Esophagus squamous epithelium (tissue), 5 donors: ENCODE results near the gene HSD17B3. TPM values are rescaled to one million over a fixed set of nuclear protein-coding genes. Genes with fewer than 3 reads are reported as not detected.
A peak's percentile ranks its signal among the peaks of the same experiment; 100 is the strongest.

Experiments used
- DNase-seq: peaks from one replicate; lab custom pipeline; 2025; lab: John Stamatoyannopoulos, UW
- H3K27ac ChIP-seq, 4 donors: fragments of 200-600 bp; sonication (generic); one replicate each; pipeline ENCODE4 v1.5.1; 2016 to 2019; ENCODE audit warnings: mild to moderate bottlenecking in 1 of 4
- H3K27me3 ChIP-seq, 4 donors: fragments of 200-600 bp; sonication (generic); 1 replicate in 3 of 4; 2 replicates in 1 of 4; pipeline versions ENCODE4 v1.5.1 to v1.6.0; 2017 to 2021; ENCODE audit warnings: antibody characterized with exemption in 1 of 4
- H3K36me3 ChIP-seq, 3 donors: fragments of 200-600 bp; sonication (generic); one replicate each; pipeline ENCODE4 v1.5.1; 2016 to 2019
- H3K4me1 ChIP-seq, 3 donors: fragments of 200-600 bp; sonication (generic); one replicate each; pipeline ENCODE4 v1.5.1; 2017 to 2019
- H3K4me3 ChIP-seq, 4 donors: fragments of 200-600 bp; sonication (generic); 1 replicate in 3 of 4; 2 replicates in 1 of 4; pipeline ENCODE4 v1.5.1; 2016 to 2019; ENCODE audit warnings: mild to moderate bottlenecking in 2 of 4, moderate library complexity in 1 of 4
- H3K9me3 ChIP-seq, 3 donors: fragments of 200-600 bp; sonication (generic); one replicate each; pipeline ENCODE4 v1.5.1; 2016 to 2019
- CTCF ChIP-seq, 6 experiments: fragments of 450-650 bp in 4 of 6; fragments of 200-600 bp in 2 of 6; sonication (generic) in 2 of 6; IDR thresholded peaks; one replicate each; pipeline ENCODE4 v1.5.1; 2016 to 2019; ENCODE audit warnings: antibody characterized with exemption in 6 of 6, mild to moderate bottlenecking in 4 of 6, moderate library complexity in 4 of 6
- POLR2A ChIP-seq, 4 donors: fragments of 450-650 bp; IDR thresholded peaks; one replicate each; pipeline ENCODE4 v1.6.1; 2017; ENCODE audit warnings: antibody characterized with exemption in 4 of 4, mild to moderate bottlenecking in 4 of 4, moderate library complexity in 3 of 4
- WGBS, 2 donors: methylation state at CpG; one replicate each; pipeline ENCODE4 v1.1.5; 2018; 5-methylcytosine and 5-hydroxymethylcytosine counted together
- intact Hi-C: fragments of 100-400 bp; cut with DNase I; formaldehyde crosslinking; loops from one replicate; pipeline ENCODE4 v1.15.0; 2022
- total RNA-seq, 4 donors: library from RNA; depleted of rRNA; stranded (reverse); fragments of >200 nt; gene quantifications; one replicate each; pipeline ENCODE4 v1.1.0, GENCODE V29; 2016
- donor health status: DM: yes; HTN: yes; CAD: no.

The HSD17B3 gene
- total RNA-seq, 4 donors from 2014 or later, result 0.38 TPM; not detected in 3

- Histone ChIP-seq H3K4me1 (peaks cover 10 to 30% (median 14%) of the 10 kb centered on the region in 3 donors), H3K36me3 (no peaks in the 10 kb centered on the region), H3K27ac (peak overlapping the region in 3 of 4 donors; percentile 34 to 75 (median 72)), H3K4me3 (peak overlapping the region; percentile 2 to 58 (median 34)), H3K27me3 (peaks cover 0 to 68% (median 0%) of the 10 kb centered on the region in 4 donors), H3K9me3 (no peaks in the 10 kb centered on the region)
- DNase-seq, result no peak
- WGBS, 2 donors, result 8 to 12% methylated on average over 10 to 11 of the region's 43 CpGs
- peak; percentile 95 to 99 (median 98) for TF ChIP-seq CTCF (IDR thresholded peaks at IDR 0.05)
- no peak for TF ChIP-seq POLR2A (IDR thresholded peaks at IDR 0.05)
- intact Hi-C loops, result loop anchor here (10.0 kb wide), 1 partner anchor 493 kb away; no protein-coding TSS in a partner anchor
Observed at GRCh38 chr9:96217754-96218693, 84.0 kb downstream of the HSD17B3 start.

DNA sequence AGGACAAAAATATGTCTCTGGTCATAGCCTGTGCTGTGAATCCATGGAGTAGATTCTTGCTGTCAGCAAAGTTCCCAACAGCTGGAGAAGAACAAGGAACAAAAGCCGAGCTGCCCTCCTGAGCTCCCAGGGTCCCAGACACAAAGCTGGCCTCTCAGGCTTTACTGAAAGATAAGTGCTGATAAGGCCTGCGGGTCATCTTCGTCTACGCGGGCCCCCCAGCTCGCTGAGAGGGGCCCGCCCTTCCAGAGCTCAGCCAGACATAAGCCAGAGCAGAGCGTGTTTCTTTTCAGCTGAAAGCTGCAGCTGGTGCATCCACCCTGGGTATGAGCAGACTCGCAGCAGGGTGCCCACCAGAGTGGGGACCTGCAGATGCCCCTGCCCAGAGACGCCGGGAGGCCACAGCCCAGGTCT, 84.7 kb downstream of the HSD17B3 start:
- WGBS, 2 donors, result 52 to 66% methylated on average over 3 to 5 of the region's 11 CpGs
- Histone ChIP-seq H3K36me3 (no peaks in the 10 kb centered on the region), H3K9me3 (no peaks in the 10 kb centered on the region), H3K27me3 (peaks cover 0 to 64% (median 0%) of the 10 kb centered on the region in 4 donors), H3K27ac (peak overlapping the region in 2 of 4 donors; percentile 30 to 75), H3K4me3 (no peak overlapping the region), H3K4me1 (peaks cover 10 to 30% (median 14%) of the 10 kb centered on the region in 3 donors)
- intact Hi-C loops, result loop anchor here (10.0 kb wide), 1 partner anchor 492 kb away; no protein-coding TSS in a partner anchor
- TF ChIP-seq POLR2A (IDR thresholded peaks at IDR 0.05) (no peak), CTCF (IDR thresholded peaks at IDR 0.05) (no peak)
- DNase-seq, result no peak

GRCh38 chr9:96216583-96216982, 85.4 kb downstream of the HSD17B3 start:
- intact Hi-C loops, result loop anchor here (10.0 kb wide), 1 partner anchor 492 kb away; no protein-coding TSS in a partner anchor
- Histone ChIP-seq H3K9me3 (no peaks in the 10 kb centered on the region), H3K4me3 (no peak overlapping the region), H3K27me3 (peaks cover 0 to 59% (median 0%) of the 10 kb centered on the region in 4 donors), H3K27ac (no peak overlapping the region), H3K36me3 (no peaks in the 10 kb centered on the region), H3K4me1 (peaks cover 10 to 30% (median 14%) of the 10 kb centered on the region in 3 donors)
- no peak for DNase-seq
- TF ChIP-seq POLR2A (IDR thresholded peaks at IDR 0.05) (no peak), CTCF (IDR thresholded peaks at IDR 0.05) (no peak)
- WGBS, 2 donors, result 78 to 92% methylated on average over 4 of the region's 5 CpGs

- DNase-seq, result no peak
- Histone ChIP-seq H3K4me1 (peaks cover 10 to 30% (median 14%) of the 10 kb centered on the region in 3 donors), H3K27me3 (peaks cover 0 to 58% (median 0%) of the 10 kb centered on the region in 4 donors), H3K9me3 (no peaks in the 10 kb centered on the region), H3K4me3 (no peak overlapping the region), H3K36me3 (no peaks in the 10 kb centered on the region), H3K27ac (no peak overlapping the region)
- 82 to 100% methylated on average over 1 to 2 of the region's 2 CpGs for WGBS, 2 donors
- TF ChIP-seq POLR2A (IDR thresholded peaks at IDR 0.05), result no peak
- no peak for TF ChIP-seq CTCF (IDR thresholded peaks at IDR 0.05)
- intact Hi-C loops, result loop anchor here (10.0 kb wide), 1 partner anchor 491 kb away; no protein-coding TSS in a partner anchor
Observed at GRCh38 chr9:96215841-96216240, 86.1 kb downstream of the HSD17B3 start.
